EH (cell line): ENCODE results near the gene TBC1D12.
"Not testable (repeated sequence)": the region's sequence is repeated elsewhere in the genome, so short reads cannot be mapped to it uniquely, and the experiment has no call there.

Experiments
- DNase-seq: peaks from one replicate; pipeline ENCODE4 v3.0.0-alpha.2; 2015; ENCODE audit warnings: low read depth

The TBC1D12 gene

DNA sequence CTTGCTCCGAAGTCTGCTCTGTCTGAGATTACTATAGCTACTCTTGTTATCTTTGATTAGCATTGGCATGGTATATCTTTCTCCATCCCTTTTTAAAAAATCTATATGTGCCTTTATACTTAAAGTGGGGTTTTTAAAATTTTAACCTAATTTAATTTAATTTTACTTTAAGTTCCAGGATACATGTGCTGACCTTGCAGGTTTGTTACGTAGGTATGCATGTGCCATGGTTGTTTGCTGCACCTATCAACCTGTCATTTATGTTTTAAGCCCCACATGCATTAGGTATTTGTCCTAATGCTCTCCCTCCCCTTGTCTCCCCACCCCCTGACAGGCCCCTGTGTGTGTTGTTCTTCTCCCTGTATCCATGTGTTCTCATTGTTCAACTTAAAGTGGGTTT is 54.6 kb downstream of the TBC1D12 start:
- no peak for DNase-seq

DNA sequence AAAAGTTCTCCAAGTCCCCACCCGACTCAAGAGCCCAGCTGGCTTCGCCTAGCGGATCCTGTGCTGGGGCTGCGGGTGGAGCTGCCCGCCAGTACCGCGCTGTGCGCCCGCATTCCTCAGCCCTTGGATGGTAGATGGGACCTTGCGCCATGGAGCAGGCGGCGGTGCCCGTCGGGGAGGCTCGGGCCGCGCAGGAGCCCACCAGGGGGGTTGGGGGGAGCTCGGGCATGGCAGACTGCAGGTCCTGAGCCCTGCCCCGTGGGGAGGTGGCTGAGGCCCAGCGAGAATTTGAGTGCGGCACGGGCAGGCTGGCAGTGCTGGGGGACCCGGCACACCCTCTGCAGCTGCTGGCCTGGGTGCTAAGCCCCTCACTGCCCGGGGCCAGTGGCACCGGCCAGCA is 57.0 kb downstream of the TBC1D12 start:
- no peak for DNase-seq

DNA sequence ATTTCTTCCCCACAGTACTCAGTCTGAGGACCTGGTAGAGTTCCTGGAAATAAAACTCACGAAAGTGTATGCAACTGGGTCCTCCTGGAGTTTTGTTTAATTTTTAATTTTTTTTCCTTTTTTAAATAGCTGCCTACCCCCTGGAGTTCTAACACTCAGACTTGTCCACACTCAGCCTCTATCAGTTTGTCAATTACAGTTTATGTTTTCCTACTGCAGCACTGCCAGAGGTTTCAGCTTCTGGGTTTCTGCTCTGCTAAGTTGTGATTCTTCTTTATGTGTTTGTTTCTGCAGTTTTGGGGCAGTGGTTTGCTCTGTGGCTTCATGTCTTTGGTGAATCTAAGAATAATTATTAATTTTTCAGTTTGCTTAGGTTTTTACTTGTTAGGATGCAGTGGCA is 59.2 kb downstream of the TBC1D12 start:
- DNase-seq: no peak

DNA sequence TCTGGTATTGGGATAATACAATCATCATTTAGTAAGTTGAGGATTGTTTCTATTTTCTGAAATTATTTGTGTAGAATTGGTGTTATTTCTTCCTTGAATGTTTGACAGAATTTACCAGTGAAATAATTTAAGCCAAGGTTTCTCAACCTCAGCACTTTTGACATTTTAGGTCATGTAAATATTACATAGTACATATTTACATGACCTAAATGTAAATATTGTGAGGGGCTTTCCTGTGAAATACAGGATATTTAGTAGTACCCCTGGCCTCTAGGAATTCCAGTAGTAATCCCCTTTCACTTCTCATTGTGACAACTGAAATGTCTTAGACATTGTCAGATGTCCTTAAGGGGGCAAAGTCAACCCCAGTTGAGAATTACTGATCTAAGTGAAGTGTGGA is 59.8 kb downstream of the TBC1D12 start:
- no peak for DNase-seq

DNA sequence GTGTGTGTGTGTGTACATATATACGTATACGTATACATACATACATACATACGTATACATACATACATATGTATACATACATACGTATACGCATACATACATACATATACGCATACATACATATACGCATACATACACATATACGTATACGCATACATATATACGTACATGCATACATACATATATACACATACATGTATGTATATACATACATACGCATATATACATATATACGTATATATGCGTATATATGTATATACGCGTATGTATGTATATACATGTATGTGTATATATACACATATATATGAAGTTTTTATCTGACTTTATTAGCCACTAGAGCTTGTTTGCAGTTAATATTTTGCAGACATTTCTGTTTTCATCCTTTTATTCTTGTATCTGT is 63.3 kb downstream of the TBC1D12 start:
- DNase-seq: no peak

DNA sequence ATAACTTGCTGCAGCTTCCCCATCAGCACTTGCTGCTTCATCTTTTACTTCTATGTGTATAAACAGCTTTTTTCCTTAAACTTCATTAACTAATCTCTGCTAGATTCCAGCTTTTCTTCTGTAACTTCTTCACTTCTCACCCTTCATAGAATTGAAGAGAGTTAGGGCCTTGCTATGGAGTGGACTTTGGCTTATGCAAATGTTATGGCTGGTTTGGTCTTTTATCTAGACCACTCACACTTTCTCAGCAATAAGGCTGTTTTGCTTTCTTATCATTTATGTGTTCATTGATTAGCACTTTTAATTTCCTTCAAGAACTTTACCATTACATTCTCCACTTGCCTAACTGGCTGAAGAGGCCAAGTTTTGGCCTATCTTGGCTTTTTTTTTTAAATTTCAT is 79.1 kb downstream of the TBC1D12 start:
- no peak for DNase-seq

DNA sequence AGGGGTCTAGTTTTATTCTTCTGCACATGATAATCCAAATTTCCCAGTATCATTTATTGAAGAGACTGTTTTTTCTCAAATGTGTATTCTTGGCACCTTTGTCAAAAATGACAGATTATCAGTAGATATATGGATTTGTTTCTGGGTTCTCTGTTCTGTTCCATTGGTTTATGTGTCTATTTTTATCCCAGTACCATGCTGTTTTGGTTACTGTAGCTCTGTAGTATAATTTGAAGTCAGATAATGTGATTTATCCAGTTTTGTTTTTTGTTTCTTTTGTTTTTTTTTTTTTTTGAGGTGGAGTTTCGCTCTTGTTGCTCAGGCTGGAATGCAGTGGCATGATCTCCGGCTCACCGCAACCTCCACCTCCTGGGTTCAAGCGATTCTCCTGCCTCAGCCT is 81.6 kb downstream of the TBC1D12 start:
- DNase-seq: no peak

DNA sequence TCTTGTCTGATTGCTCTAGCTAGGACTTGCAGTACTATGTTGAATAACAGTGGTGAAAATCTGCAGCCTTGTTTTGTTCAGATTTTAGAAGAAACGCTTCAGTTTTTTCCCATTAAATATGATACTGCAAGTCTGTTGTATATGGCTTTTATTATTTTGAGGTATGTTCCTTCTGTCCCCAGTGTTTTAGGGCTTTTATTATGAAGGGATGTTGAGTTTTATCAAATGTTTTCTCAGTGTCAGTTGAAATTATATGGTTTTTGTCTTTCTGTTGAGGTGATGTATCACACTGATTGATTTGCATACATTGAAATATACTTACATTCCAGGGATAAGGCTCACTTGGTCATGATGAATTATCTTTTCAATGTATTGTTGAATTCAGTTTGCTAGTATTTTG is 82.8 kb downstream of the TBC1D12 start:
- no peak for DNase-seq

DNA sequence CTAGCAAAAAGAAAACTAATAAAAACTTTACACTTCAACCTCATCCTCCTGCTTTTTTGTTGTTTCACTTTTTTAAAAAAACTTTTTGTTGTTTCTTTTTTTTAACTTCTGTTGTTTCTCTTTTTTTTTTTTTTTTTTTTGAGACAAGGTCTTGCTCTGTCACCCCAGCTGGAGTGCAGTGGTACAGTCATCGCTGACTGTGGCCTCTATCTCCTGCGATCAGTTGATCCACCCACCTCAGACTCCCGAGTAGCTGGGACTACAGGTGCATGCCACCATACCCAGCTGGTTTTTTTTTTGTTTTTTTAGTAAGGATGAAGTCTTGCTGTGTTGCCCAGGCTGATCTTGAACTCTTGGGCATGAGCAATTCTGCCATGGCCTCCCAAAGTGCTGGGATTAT is 85.2 kb downstream of the TBC1D12 start:
- no peak for DNase-seq

DNA sequence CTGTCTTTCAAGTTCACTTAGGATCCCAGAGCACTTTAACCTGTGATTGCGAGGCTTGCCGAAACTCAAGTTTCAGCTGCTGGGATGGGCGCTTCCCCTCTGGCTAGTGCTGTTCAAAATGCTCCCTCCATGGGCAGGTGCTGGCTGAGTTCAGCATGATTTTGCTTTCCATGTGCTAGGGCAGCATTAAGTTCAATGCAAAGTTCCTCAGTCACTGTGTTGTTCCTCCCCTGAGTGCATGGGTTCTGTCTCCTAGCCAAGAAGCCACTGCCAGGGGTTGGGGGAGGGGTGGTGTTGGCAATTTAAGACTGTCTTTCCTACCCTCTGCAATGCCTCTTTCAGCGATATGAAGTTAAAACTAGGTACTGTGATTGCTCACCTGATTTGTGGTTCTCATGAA is 86.8 kb downstream of the TBC1D12 start:
- no peak for DNase-seq

DNA sequence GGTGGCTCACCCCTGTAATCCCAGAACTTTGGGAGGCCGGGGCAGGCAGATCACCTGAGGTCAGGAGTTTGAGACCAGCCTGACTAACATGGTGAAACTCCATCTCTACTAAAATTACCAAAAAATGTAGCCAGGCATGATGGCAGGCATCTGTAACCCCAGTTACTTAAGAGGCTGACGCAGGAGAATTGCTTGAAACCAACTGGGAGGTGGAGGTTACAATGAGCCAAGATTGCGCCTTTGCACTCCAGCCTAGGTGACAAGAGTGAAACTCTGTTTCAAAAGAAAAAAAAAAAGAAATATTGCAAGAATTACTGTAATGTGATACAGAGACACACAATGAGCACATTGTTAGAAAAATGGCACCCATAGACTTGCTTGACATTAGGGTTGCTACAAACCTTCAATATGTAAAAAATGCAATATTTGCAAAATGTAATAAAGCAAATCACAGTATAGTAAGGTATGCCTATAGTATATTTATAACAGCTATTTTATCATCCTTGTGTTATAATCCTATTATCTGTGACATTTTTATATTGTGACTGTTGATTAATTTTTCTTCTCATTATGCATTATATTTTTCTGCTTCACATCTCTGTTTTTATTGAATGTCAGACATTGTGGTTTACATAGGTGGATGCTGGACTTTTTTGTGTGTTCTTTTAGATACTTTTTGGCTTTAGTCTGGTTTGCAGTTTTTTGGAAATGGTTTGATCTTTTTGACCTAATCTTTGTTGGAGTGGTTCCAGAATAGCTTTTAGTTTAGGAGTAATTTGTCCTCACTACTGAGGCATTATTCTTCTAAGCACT is 87.8 kb downstream of the TBC1D12 start:
- no peak for DNase-seq

DNA sequence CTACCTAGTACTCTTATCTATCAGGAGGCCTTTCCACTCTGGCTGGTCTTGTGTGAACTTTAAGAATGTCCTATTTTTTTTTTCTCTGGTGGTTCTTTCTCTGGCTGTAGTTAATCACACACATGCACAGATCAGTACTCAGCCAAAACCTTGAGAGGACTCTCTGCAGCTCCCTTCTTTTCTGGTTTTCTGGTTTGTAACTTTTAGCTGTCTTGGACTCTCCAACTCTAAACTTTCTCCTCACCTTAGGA is 88.4 kb downstream of the TBC1D12 start:
- no peak for DNase-seq

DNA sequence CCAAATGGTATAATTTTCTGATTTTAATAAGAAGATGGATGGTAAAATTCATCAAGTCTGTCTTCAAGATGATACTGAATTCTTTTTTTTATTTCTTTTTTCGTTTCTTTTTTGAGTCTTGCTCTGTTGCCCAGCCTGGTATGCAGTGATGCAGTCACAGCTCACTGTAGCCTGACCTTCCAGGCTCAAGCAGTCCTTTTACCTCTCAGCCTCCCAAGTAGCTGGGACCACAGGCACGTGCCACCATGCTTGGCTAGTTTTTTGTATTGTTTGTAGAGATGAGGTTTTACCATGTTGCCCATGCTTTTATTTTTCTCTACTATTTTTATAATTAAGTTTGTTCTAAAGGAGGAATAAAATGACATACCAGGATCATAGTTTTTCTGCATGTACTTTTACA is 91.1 kb downstream of the TBC1D12 start:
- DNase-seq: no peak

DNA sequence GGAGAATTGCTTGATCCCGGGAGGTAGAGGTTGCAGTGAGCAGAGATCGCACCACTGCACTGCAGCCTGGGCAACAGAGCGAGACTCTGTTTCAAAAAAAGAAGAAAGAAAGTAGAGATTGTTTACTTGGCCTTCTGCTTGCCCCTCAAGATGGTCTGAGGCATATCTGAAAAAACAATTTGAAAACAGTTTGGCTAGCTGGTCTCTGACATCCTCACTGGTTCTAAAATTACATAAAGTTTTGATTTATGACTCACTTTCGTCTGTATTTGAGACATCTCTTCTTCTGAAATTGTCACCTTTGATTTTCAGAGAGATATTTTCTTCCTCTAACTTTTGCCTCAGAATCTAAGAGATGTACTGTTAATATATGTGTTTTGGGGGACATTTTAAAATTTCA is 93.7 kb downstream of the TBC1D12 start:
- DNase-seq: peak; percentile 42

DNA sequence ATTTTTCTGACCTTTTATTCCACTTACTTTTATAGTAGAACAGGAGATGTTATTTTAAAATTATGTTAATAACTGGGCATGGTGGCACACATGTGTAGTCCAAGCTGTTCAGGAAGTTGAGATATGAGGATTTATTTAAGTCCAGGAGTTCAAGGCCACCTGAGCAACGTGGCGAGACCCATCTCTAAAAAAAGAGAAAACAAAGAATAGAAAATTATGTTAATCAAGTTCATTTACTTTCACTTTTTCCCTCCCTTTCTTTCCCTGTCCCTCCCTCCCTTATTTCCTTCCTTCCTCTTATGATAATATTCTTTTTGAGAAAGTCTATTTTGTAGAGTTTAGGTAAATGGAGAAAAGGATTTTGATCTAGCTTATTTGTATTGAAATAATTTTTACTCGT is 94.3 kb downstream of the TBC1D12 start:
- no peak for DNase-seq

DNA sequence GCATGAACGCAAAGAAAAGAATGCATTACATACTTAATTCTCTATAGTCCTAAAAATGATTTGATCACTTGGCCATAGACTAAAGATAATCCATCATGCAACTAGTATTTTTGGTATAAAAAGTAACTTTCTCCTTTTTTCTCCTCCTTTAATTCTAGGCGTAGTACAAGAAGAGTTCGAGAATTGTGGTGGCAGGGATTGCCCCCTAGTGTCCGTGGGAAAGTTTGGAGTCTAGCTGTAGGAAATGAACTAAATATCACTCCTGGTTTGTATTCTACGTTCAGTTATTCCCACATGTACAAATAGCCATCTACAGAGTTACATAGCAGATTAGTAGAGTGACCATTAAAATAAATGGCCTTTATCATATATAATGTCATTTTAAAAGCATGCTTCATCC is 97.7 kb downstream of the TBC1D12 start:
- peak; percentile 9 for DNase-seq

DNA sequence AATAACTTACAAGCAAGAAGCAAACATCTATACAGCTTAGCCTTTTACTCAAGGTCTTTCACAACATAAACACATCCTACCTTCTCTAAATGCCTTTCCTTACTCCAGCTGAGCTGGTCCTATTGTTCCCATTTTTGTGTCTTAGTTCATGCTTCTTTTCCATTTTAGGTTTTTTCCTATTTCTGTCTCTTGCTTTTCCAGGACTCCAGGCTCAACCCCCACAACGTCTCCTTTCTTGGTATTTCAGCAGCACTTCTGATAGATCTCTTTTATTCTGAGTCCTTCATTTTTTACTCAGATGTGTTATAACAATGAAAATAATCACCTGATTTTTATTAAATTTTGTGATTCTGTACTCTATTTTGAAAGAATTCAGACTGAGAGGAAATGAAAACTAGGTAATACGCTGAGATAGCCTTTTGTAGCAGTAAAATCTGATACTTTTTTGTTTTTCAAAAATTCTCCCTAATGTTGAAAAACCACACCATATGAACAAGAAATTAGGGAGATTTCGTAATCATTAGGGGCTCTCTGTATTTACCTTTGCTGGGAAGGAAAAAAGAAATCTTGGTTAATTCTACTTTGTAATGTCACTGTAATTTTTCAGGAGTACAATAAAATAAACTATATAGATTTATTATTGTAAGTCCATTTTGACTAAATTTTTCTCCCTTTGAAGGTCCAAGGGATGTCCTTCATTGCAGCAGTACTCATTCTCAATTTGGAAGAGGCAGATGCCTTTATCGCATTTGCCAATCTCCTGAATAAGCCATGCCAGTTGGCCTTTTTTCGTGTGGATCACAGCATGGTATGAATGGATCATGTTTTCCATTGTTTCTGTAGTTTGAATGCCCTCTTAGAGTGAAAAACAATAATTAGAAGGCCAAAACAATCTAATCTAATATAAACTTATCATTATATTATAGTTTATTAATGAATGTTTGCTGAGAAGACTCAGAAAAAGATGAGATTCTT is 119.2 kb downstream of the TBC1D12 start:
- no peak for DNase-seq

DNA sequence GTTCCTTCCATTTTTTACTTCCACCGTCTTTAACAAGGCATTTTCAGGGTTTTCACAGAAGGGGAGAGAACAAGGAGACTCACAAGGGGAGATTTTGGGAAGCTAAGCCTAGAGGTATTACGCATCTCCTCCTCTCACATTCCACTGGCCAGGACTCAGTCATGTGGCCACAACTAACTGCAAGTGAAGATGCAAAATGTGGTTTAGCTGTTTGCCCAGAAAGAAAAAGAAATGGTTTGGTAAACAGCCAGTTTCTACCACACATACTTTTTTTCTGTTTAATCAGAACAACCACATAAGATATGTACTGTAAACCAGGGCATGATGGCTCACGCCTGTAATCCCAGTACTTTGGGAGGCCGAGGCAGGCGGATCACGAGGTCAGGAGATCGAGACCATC is 121.8 kb downstream of the TBC1D12 start:
- DNase-seq: peak; percentile 58

DNA sequence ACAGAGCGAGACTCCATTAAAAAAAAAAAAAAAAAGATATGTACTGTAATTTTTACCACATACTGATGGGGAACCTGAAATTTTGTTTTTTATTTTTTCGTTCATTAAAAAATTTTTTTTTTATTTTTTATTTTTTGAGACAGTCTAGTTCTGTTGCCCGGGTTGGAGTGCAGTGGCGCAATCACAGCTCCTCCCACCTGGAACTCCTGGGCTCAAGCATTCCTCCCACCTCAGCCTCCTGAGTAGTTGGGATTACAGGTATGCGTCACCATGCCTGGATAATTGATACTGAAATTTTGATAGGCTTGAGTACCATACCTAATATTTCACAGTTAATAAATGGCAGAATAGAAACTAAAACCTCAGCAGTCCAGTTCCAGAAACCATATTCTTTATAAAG is 122.4 kb downstream of the TBC1D12 start:
- DNase-seq: no peak

DNA sequence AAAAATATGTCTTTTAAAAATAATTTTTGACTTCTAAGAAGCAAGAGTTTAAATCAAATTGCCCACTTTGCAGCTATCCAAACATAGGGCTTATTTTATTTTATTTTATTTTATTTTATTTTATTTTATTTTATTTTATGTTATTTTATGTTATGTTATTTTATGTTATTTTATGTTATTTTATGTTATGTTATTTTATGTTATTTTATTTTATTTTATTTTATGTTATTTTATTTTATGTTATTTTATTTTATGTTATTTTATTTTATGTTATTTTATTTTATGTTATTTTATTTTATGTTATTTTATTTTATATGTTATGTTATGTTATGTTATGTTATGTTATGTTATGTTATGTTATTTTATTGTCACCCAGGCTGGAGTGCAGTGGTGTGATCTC is 129.2 kb downstream of the TBC1D12 start:
- not testable (repeated sequence) for DNase-seq

DNA sequence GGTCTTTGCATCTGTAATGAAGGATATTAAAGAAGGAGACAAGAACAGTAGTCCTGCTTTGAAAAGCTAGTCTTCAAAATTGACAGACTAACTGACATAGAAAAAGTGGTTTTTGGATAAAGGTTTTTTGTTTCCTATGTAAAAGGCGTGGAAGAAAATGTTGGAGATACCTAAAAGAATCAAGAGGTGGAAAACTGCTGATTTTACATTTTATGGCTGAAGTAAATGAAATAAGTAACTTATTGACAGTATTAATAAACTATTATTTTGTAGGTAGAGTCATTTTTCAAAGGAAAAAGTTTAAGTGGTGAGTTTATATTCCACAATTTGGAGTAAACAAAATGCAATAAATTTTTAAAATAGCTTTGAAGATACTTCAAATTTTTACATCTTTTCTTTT is 130.7 kb downstream of the TBC1D12 start:
- no peak for DNase-seq

DNA sequence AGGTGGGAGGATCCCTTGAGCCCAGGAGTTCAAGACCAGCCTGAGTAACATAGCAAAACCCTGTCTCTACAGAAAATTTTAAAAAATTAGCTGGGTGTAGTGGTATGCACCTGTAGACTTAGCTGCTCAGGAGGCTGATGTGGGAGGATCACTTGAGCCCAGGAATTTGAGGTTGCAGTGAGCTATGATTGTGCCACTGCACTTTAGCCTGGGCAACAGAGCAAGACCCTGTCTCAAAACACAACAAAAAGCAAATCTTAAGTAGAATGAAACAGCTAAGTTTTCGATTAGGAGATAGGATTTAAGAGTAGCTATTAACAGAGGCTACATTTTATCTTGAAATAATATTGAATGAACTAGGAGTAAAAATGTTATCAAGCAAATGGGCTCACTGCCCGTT is 139.9 kb downstream of the TBC1D12 start:
- DNase-seq: not testable (repeated sequence)

DNA sequence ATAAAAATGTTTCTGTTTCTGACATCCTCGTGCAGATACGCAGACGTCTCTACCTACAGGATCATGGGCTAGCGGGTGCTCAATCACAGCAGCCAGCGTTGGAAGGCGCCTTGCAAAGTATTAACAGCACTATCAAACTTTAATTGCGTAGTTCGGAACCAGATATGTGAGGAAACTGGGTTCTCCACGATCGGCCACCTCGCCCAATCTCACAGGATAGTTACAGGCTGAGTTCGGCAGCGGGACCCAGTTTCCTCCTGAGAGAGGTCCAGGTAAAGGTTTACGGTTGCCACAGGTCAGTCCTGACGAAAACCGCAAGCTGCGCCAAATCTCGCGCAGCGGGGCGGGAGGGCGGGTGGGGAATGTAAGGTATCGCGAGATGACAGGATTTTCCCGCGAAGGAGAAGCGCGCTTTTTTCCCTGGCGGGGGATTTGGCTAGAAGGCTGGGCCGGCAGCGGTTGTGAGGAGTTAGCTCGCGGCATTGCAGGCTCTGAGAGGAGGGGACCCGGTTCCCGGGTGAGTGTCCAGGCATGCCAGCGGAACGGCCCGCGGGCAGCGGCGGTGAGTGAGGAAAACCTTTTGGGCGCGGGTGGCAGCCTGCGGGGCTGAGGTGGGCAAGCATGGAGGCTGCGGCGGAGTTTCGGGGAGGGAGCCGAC is 143.2 kb downstream of the TBC1D12 start, which contains the start of gene HELLS:
HELLS (plus strand) TSS at position 398 of the 658 bp plus-strand sequence; CDS start at position 532, 134 bp downstream.
- DNase-seq: peak; percentile 86
